Epithelial cell of esophagus (primary cell): ENCODE measurements around the gene NPIPA1.
"Not testable (repeated sequence)": the region's sequence is repeated elsewhere in the genome, so short reads cannot be mapped to it uniquely, and the experiment has no call there.

ENCODE experiments used
- DNase-seq: peaks from one replicate; pipeline ENCODE4 v3.0.0; 2010; ENCODE audit warnings: low read depth
- H3K4me3 ChIP-seq: 2 replicates; pipeline ENCODE4 v1.5.1; 2011; ENCODE audit warnings: mild to moderate bottlenecking, low read length, control low read depth

Gene NPIPA1

DNA sequence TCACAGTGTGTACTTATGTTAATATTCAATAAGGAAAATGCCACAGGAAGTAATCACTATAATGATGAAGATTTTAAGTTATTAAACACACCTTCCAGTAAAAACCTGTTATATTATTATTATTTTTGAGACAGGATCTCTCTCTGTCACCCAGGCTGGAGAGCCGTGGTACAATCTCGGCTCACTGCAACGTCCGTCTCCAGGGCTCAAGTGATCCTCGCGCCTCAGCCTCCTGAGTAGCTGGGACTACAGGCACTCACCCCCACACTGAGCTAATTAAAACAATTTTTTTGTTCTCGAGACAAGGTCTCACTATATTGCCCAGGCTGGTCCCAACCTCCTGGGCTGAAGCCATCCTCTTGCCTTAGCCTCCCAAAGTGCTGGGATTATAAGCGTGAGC lies 41.0 kb downstream of the NPIPA1 start:
- not testable (repeated sequence) for DNase-seq

DNA sequence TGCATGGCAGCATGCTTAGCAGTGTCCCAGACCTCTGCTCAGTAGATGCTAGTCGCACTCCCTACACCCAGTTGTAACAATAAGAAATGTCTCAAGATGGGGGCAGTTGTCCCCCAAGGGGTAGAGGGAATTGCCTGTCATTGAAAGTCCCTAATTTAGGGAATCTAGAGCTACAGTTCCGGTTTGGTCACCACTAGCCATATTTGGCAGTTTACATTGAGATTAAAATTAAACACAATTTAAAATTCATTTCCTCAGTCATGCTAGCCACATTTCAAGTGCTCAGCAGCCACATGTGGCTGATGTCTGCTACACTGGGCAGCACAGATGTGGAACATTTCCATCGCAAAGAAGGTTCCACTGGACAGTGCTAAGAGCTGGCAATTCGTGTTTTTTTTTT lies 41.7 kb downstream of the NPIPA1 start:
- H3K4me3 ChIP-seq, result not testable (repeated sequence)

More for the DNA sequence above, 41.0 kb downstream of the NPIPA1 start:
- not testable (repeated sequence) for H3K4me3 ChIP-seq

DNA sequence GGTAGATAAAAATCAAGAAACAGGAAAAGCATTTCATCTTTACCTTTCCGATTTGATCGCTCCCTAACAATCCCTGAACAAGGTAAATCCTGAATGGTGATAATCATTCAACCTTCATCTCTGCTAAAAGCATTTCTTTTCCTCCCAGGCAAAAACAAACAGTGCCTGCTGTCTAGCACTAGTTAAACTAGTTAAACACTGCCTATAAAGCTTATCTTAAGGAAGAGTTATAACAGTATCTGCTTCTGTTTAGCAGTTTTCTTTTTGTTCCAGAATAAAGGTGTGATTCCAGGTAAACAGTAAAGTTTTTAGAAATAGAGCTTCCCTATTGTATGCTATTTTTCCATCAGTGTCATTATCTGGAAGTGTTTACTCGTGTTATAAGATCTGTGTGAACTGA lies 44.0 kb downstream of the NPIPA1 start:
- DNase-seq, H3K4me3 ChIP-seq: not testable (repeated sequence)

More for the DNA sequence above, 41.7 kb downstream of the NPIPA1 start:
- not testable (repeated sequence) for DNase-seq

DNA sequence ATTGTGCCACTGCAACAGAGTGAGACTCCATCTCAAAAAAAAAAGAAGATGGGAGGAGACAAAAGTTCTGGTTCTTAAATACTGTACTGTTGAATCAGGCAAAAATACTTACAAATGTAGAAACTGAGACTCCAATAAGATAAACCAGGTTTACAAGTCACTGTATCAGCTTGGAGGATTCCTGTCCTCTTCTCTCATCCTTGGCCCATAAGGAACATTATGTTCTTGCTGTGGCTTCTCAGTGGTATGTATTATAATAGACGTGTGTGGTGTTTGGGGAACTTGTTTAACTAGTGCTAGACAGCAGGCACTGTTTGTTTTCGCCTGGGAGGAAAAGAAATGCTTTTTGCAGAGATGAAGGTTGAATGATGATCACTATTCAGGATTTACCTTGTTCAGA lies 45.3 kb downstream of the NPIPA1 start:
- not testable (repeated sequence) for DNase-seq, H3K4me3 ChIP-seq

DNA sequence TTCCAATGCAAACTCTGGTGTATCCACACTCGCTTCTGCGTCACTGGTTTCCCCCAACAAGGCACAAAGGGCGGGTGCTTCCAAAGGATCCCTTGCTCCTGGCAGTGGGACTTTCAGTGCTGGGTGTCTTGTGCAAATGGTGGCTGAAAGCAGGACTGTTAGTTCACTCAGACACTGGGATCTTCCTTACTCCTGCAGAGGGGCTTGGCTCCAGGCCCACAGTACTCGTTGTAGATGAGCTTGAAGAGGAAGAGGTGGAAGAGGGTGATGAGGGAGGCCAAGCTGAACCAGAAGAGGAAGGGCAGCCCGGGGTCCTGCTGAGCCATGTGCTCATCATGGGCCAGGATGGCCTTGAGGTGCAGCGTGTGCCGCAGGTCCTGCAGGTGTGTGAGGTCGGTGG lies 50.8 kb downstream of the NPIPA1 start:
- not testable (repeated sequence) for H3K4me3 ChIP-seq, DNase-seq

DNA sequence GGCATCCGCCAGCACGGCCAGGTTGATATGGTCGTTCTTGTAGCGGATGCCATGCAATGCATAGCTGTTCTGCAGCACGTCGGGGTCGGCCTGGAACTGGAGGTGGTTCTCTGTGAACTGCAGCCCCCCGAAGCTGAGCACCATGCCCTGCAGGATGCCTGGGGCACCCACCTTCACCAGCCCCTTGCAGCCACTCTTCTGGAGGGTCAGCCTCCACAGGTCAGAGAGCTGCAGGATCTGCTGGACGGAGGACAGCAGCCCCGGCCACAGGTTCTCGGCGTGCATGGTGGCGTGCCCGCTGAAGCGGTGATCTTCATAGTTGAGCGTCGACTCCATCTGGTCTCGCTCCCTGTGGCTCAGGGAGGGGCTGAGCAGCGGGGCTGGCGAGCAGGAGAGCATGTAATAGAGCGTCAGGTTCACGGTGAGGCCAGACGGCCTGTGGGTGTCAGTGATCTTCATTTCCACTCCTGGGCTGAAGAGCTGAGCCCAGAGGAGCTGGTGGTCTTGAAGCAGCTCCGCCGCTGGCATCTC lies 51.5 kb downstream of the NPIPA1 start:
- not testable (repeated sequence) for DNase-seq, H3K4me3 ChIP-seq

DNA sequence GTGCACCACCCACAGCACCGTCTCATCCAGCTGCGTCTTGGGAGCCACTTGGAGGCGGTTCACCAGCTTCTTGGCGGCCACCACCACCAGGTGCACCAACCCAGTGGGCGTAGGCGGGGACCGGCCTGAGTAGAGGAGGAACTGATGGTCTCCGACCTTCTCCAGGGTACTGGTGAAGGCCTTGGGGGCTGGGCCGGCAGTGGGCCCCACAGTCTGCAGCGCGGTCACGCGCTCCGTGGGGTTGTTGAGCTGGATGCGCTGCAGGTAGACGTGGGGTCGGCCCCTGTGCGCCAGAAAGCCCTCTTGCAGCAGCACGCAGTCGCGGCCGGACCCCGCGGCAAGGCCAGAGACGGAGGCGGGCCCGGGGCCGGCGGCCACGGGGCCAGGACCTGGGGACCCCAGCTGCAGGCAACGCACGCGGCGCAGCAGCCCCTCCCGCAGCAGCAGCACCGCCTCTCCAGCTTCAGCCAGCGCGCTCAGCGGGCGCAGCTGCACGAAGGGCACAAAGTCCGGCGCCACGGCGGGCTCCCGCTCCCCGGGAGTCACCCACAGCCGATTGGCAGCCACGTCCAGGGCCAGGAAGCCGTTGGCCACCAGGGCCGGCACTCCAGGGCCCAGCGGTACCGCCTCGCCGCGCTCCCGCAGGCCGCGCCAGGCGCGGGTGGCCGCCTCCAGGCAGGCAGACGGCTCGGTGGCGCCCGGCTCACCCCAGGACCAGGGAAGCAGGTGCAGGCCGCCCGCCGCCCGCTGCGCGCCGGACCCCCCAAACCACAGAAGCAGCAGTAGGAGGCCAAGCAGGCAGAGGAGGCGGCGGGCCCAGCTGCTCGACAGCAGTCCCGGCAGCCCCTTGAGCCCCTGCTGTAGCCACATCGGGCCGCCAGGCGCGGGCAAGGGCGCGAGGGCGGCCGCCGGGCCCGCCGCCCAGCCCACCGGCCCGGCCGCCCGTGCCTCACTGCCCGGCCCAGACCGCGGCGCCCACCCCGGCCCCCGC lies 52.3 kb downstream of the NPIPA1 start:
- not testable (repeated sequence) for DNase-seq, H3K4me3 ChIP-seq

DNA sequence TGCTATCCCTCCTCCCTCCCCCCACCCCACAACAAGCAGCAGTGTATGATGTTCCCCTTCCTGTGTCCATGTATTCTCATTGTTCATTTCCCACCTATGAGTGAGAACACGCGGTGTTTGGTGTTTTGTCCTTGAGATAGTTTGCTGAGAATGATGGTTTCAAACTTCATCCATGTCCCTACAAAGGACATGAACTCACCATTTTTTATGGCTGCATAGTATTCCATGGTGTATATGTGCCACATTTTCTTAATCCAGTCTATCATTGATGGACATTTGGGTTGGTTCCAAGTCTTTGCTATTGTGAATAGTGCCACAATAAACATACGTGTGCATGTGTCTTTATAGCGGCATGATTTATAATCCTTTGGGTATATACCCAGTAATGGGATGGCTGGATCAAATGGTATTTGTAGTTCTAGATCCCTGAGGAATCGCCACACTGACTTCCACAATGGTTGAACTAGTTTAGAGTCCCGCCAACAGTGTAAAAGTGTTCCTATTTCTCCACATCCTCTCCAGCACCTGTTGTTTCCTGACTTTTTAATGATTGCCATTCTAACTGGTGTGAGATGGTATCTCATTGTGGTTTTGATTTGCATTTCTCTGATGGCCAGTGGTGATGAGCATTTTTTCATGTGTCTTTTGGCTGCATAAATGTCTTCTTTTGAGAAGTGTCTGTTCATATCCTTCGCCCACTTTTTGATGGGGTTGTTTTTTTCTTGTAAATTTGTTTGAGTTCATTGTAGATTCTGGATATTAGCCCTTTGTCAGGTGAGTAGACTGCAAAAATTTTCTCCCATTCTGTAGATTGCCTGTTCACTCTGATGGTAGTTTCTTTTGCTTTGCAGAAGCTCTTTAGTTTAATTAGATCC lies 56.3 kb downstream of the NPIPA1 start:
- H3K4me3 ChIP-seq, DNase-seq: not testable (repeated sequence)

DNA sequence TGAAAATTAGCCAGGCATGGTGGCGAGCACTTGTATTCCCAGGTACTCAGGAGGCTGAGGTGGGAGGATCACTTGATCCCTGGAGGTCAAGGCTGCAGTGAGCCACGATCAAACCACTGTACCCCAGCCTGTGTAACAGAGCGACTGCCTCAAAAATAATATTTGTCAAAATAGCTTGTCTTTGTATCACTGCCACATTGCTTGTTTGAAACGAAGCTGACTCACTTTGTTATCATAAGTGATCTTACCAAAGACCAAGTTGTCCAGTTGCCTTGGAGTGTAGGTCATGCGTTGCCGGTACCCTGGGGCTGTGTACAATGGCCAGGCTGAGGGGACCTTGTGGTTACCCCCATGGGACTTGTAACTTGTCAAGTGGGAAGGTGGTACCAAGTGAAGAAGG lies 59.5 kb downstream of the NPIPA1 start:
- DNase-seq, H3K4me3 ChIP-seq: not testable (repeated sequence)

DNA sequence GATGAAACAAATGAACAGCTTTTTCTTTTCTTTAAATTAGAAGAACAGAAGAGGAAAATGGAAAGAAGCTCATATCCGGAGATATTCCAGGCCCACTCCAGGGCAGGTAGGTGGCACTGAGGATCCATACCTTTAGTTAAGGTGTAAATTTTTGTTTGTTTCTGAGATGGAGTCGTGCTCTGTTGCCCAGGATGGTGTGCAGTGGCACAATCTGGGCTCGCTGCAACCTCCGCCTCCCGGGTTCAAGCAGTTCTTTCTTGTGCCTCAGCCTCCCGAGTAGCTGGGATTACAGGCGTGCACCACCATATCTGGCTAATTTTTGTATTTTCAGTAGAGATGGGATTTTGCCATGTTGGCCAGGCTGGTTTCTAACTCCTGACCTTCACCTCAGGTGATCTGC lies 61.1 kb downstream of the NPIPA1 start:
- not testable (repeated sequence) for DNase-seq, H3K4me3 ChIP-seq

DNA sequence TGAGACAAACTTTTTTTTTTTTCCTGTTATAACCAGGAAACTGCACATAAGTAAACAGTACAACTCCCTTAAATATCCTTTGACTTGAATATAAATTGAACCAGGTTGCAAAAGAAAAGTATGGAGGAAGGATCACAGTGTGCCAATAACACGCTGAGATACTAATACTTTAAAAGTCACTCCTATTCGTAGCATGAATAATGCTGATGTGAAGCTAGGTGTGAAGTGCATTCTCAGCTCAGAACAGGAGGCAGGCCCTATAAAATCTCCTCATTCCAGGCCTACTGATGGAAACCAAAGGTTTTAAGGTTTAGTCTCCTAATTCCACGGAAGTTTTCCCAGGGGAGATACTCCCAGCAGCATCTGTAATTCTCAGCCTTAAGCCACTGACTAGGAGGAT lies 62.6 kb downstream of the NPIPA1 start:
- H3K4me3 ChIP-seq, DNase-seq: not testable (repeated sequence)
